H9 (cell line): Measurements from ENCODE around the gene FN1. TPM values are rescaled to one million over a fixed set of nuclear protein-coding genes. Genes with fewer than 3 reads are reported as not detected.

Source experiments
- DNase-seq: peaks from one replicate; pipeline ENCODE4 v3.0.0-alpha.2; 2017
- H2AFZ ChIP-seq: one replicate; pipeline ENCODE4 v1.6.1; 2013; ENCODE audit warnings: mild to moderate bottlenecking, low read length, control low read depth, moderate library complexity
- H2AK5ac ChIP-seq: 2 replicates; pipeline ENCODE4 v1.6.1; 2013; ENCODE audit warnings: low read length, control low read depth, mixed read lengths; ENCODE audit not compliant: insufficient read length
- H2BK120ac ChIP-seq: one replicate; pipeline ENCODE4 v1.6.1; 2013; ENCODE audit warnings: low read depth, mild to moderate bottlenecking, low read length, control low read depth, inconsistent platforms; ENCODE audit not compliant: poor library complexity, severe bottlenecking
- H2BK12ac ChIP-seq: 2 replicates; pipeline ENCODE4 v1.6.1; 2013; ENCODE audit warnings: low read length, control low read depth, mixed read lengths, low read depth; ENCODE audit not compliant: insufficient read length
- H2BK15ac ChIP-seq: 2 replicates; pipeline ENCODE4 v1.6.1; 2013; ENCODE audit warnings: low read depth, low read length, control low read depth
- H2BK20ac ChIP-seq: one replicate; pipeline ENCODE4 v1.6.1; 2013; ENCODE audit warnings: low read depth, mild to moderate bottlenecking, low read length, control low read depth, inconsistent platforms; ENCODE audit not compliant: poor library complexity, severe bottlenecking
- H2BK5ac ChIP-seq: 2 replicates; pipeline ENCODE4 v1.6.1; 2013; ENCODE audit warnings: low read length, control low read depth, mixed read lengths; ENCODE audit not compliant: insufficient read length
- H3K14ac ChIP-seq: 2 replicates; pipeline ENCODE4 v1.6.1; 2013; ENCODE audit warnings: low read length, control low read depth; ENCODE audit not compliant: insufficient read depth
- H3K18ac ChIP-seq: 2 replicates; pipeline ENCODE4 v1.6.1; 2013; ENCODE audit warnings: low read depth, mild to moderate bottlenecking, mixed read lengths, low read length, control low read depth; ENCODE audit not compliant: insufficient read length
- H3K23ac ChIP-seq: 2 replicates; pipeline ENCODE4 v1.6.1; 2013; ENCODE audit warnings: low read length, control low read depth, mixed read lengths, low read depth; ENCODE audit not compliant: insufficient read length
- H3K23me2 ChIP-seq: 2 replicates; pipeline ENCODE4 v1.6.1; 2013; ENCODE audit warnings: low read depth, mild to moderate bottlenecking, mixed read lengths, low read length, control low read depth; ENCODE audit not compliant: insufficient read length, poor library complexity, severe bottlenecking
- H3K27ac ChIP-seq: 2 replicates; pipeline ENCODE4 v1.5.1; 2013; ENCODE audit warnings: low read length, control low read depth, mixed read lengths, low read depth; ENCODE audit not compliant: insufficient read length
- H3K27me3 ChIP-seq: 2 replicates; pipeline ENCODE4 v1.6.1; 2013; ENCODE audit warnings: low read length, control low read depth, inconsistent platforms; ENCODE audit not compliant: insufficient read depth
- H3K4ac ChIP-seq: 2 replicates; pipeline ENCODE4 v1.6.1; 2013; ENCODE audit warnings: low read depth, mild to moderate bottlenecking, control low read depth, inconsistent platforms, low read length, moderate library complexity
- H3K4me1 ChIP-seq: 2 replicates; pipeline ENCODE4 v1.6.1; 2013; ENCODE audit warnings: low read length, control low read depth, inconsistent platforms; ENCODE audit not compliant: insufficient read depth
- H3K4me2 ChIP-seq: 2 replicates; pipeline ENCODE4 v1.6.1; 2013; ENCODE audit warnings: low read length, control low read depth, mixed read lengths; ENCODE audit not compliant: insufficient read length, insufficient read depth
- H3K56ac ChIP-seq: 2 replicates; pipeline ENCODE4 v1.6.1; 2013; ENCODE audit warnings: low read depth, mild to moderate bottlenecking, mixed read lengths, low read length, control low read depth; ENCODE audit not compliant: insufficient read length
- H3K79me1 ChIP-seq: 2 replicates; pipeline ENCODE4 v1.6.1; 2013; ENCODE audit warnings: low read depth, mild to moderate bottlenecking, moderate library complexity, low read length, control low read depth, inconsistent platforms; ENCODE audit not compliant: insufficient read depth, poor library complexity, severe bottlenecking
- H3K79me2 ChIP-seq: 2 replicates; pipeline ENCODE4 v1.6.1; 2013; ENCODE audit warnings: low read length, control low read depth, inconsistent platforms; ENCODE audit not compliant: insufficient read depth
- H3K9ac ChIP-seq: 2 replicates; pipeline ENCODE4 v1.6.1; 2013; ENCODE audit warnings: low read length, control low read depth, mixed read lengths; ENCODE audit not compliant: insufficient read length; ENCODE audit errors: extremely low read depth
- H3K9me3 ChIP-seq: one replicate; pipeline ENCODE4 v1.6.1; 2013; ENCODE audit warnings: low read depth, low read length, inconsistent platforms; ENCODE audit not compliant: control insufficient read depth
- H3T11ph ChIP-seq: one replicate; pipeline ENCODE4 v1.6.1; 2013; ENCODE audit warnings: mild to moderate bottlenecking, low read length, control low read depth, inconsistent platforms
- H4K20me1 ChIP-seq: one replicate; pipeline ENCODE4 v1.6.1; 2013; ENCODE audit not compliant: control insufficient read depth, insufficient read length, insufficient read depth
- H4K5ac ChIP-seq: 2 replicates; pipeline ENCODE4 v1.6.1; 2013; ENCODE audit warnings: low read depth, mild to moderate bottlenecking, mixed read lengths, low read length, control low read depth; ENCODE audit not compliant: insufficient read length
- H4K8ac ChIP-seq: replicated peaks from 2 replicates; pipeline ENCODE4 v1.6.1; 2013; ENCODE audit warnings: low read length, control low read depth, mixed read lengths, low read depth; ENCODE audit not compliant: insufficient read length
- H4K91ac ChIP-seq: 2 replicates; pipeline ENCODE4 v1.6.1; 2013; ENCODE audit warnings: low read depth, mild to moderate bottlenecking, moderate library complexity, mixed read lengths, low read length, control low read depth; ENCODE audit not compliant: insufficient read length
- H3K27ac Mint-ChIP-seq, 3 experiments: 2 replicates in 2 of 3; 3 replicates in 1 of 3; pipeline ENCODE4 v1.8.0; 2020 to 2021; ENCODE audit warnings: mixed read lengths in 3 of 3, mild to moderate bottlenecking in 1 of 3, moderate library complexity in 1 of 3
- H3K27me3 Mint-ChIP-seq: 2 replicates; pipeline ENCODE4 v1.8.0; 2021; ENCODE audit warnings: low read depth, mild to moderate bottlenecking, moderate library complexity, mixed read lengths
- H3K36me3 Mint-ChIP-seq, 3 experiments: 2 replicates in 2 of 3; 3 replicates in 1 of 3; pipeline ENCODE4 v1.8.0; 2020 to 2021; ENCODE audit warnings: low read depth in 3 of 3, mixed read lengths in 3 of 3; ENCODE audit not compliant: insufficient read depth in 1 of 3
- H3K4me1 Mint-ChIP-seq, 2 experiments: 2 replicates each; pipeline ENCODE4 v1.8.0; 2020; ENCODE audit warnings: mixed read lengths in 2 of 2
- H3K4me3 Mint-ChIP-seq, 2 experiments: 2 replicates in 1 of 2; 3 replicates in 1 of 2; pipeline ENCODE4 v1.8.0; 2020 to 2021; ENCODE audit warnings: mild to moderate bottlenecking in 2 of 2, mixed read lengths in 2 of 2, moderate library complexity in 1 of 2
- H3K9me3 Mint-ChIP-seq, 2 experiments: 2 replicates in 1 of 2; 3 replicates in 1 of 2; pipeline ENCODE4 v1.8.0; 2020; ENCODE audit warnings: mild to moderate bottlenecking in 2 of 2, mixed read lengths in 2 of 2, moderate library complexity in 1 of 2
- CTCF ChIP-seq: fragments of 200-600 bp; sonication (generic); conservative IDR thresholded peaks from 3 replicates; pipeline ENCODE4 v1.8.0; 2021; ENCODE audit warnings: antibody characterized with exemption, mild to moderate bottlenecking
- WGBS: extraction: QIAGEN DNeasy Blood & Tissue Kit; methylation state at CpG from one replicate; pipeline ENCODE4 v1.1.7; 2013; ENCODE audit warnings: missing lambda C conversion rate, low lambda C conversion rate, mixed read lengths; ENCODE audit not compliant: insufficient read length; ENCODE audit errors: extremely low coverage; 5-methylcytosine and 5-hydroxymethylcytosine counted together
- total RNA-seq: library from RNA; stranded (reverse); gene quantifications from 2 replicates; pipeline ENCODE4 v1.2.1, GENCODE V29; 2021

Gene FN1
- total RNA-seq, 1 experiment from 2014 or later: 56.0 TPM

- no peak overlapping the region for H2BK120ac ChIP-seq
- H4K8ac ChIP-seq: no peak overlapping the region
- no CpG with 5 or more reads among the region's 2 CpGs for WGBS
- no peak overlapping the region for H2BK20ac ChIP-seq
- Mint-ChIP-seq H3K36me3 (no peaks in the 10 kb centered on the region), H3K4me1 (peaks cover 3 to 9% of the 10 kb centered on the region in 2 experiments; a peak in 3 of 4 replicates), H3K27me3 (no peaks in the 10 kb centered on the region), H3K9me3 (no peaks in the 10 kb centered on the region), H3K4me3 (no peak overlapping the region), H3K27ac (no peak overlapping the region)
- H3K9me3 ChIP-seq: no peaks in the 10 kb centered on the region
- no peaks in the 10 kb centered on the region for H3K23me2 ChIP-seq
- H2BK12ac ChIP-seq: no peak overlapping the region
- no peaks in the 10 kb centered on the region for H3K27me3 ChIP-seq
- no peak overlapping the region for H3K23ac ChIP-seq
- no peak for DNase-seq
- no peak overlapping the region for H3K27ac ChIP-seq
- no peak overlapping the region for H3K4ac ChIP-seq
- no peak overlapping the region for H3K9ac ChIP-seq
- H3K56ac ChIP-seq: no peak overlapping the region
- H2AFZ ChIP-seq: no peak overlapping the region
- no peak overlapping the region for H3K18ac ChIP-seq
- H2BK5ac ChIP-seq: no peak overlapping the region
- no peak for TF ChIP-seq CTCF
- no peak overlapping the region for H3K4me2 ChIP-seq
- no peak overlapping the region for H3T11ph ChIP-seq
- no peaks in the 10 kb centered on the region for H3K79me2 ChIP-seq
- no peaks in the 10 kb centered on the region; the same call in 1 of the 2 replicates for H3K4me1 ChIP-seq
- no peaks in the 10 kb centered on the region for H4K20me1 ChIP-seq
- no peak overlapping the region for H4K91ac ChIP-seq
- H3K14ac ChIP-seq: no peak overlapping the region
- H4K5ac ChIP-seq: no peak overlapping the region
- no peak overlapping the region for H2BK15ac ChIP-seq
- H3K79me1 ChIP-seq: no peaks in the 10 kb centered on the region
- no peak overlapping the region for H2AK5ac ChIP-seq
Measured at GRCh38 chr2:215484570-215484969, 48.7 kb upstream of the FN1 start.
